ENCODE data around the gene MTA2.

GRCh38 chr11:62605902-62606301 is 4.2 kb upstream of the MTA2 start:
- no peak for TF ChIP-seq CTCF (IDR thresholded peaks at IDR 0.05)
- TF ChIP-seq POLR2A (IDR thresholded peaks at IDR 0.05) = no peak
